SK-N-SH (cell line): ENCODE results near the gene RBM38. TPM values are rescaled to one million over a fixed set of nuclear protein-coding genes. Genes with fewer than 3 reads are reported as not detected.

Source experiments
- CTCF ChIA-PET: fragments of 300-600, 350-600 bp; formaldehyde crosslinking; extraction: SDS; loops from one replicate; lab custom pipeline; 2021; lab: Yijun Ruan, JAX
- POLR2A ChIA-PET: fragments of 350-600 bp; sonication (Branson Sonifier 250); formaldehyde crosslinking; extraction: SDS; loops from one replicate; lab custom pipeline; 2020; ENCODE audit warnings: antibody characterized with exemption, inconsistent platforms; lab: Yijun Ruan, JAX
- DNase-seq: peaks from one replicate; pipeline ENCODE4 v3.0.0; 2012
- H2AFZ ChIP-seq: fragments of 200-600 bp; sonication (generic); 2 replicates; pipeline ENCODE4 v1.8.1; 2016; ENCODE audit warnings: antibody characterized with exemption, mild to moderate bottlenecking, low read depth
- H3F3A ChIP-seq: fragments of 200-600 bp; sonication (generic); replicated peaks from 2 replicates; pipeline ENCODE3; 2016; ENCODE audit warnings: antibody characterized with exemption, mild to moderate bottlenecking; ENCODE audit not compliant: insufficient read depth
- H3K27ac ChIP-seq, 2 experiments: fragments of 200-500 bp in 1 of 2; fragments of 200-600 bp in 1 of 2; sonication (Bioruptor generic) in 1 of 2; sonication (generic), shearing (Covaris generic) in 1 of 2; 2 replicates each; pipeline versions ENCODE4 v1.5.1 to v1.6.1; 2014 to 2016; ENCODE audit warnings: low read depth in 2 of 2, inconsistent platforms in 1 of 2, low read length in 1 of 2, mild to moderate bottlenecking in 1 of 2, mixed read lengths in 1 of 2
- H3K27me3 ChIP-seq: fragments of 200-600 bp; sonication (generic), shearing (Covaris generic); 2 replicates; pipeline ENCODE4 v1.6.1; 2016; ENCODE audit warnings: mixed run types; ENCODE audit not compliant: insufficient read depth
- H3K36me3 ChIP-seq, 2 experiments: fragments of 200-500 bp in 1 of 2; fragments of 200-600 bp in 1 of 2; sonication (Bioruptor generic) in 1 of 2; sonication (generic) in 1 of 2; replicated peaks in 1 of 2; 2 replicates each; pipeline versions ENCODE3 to v1.5.1; 2014 to 2016; ENCODE audit warnings: low read length in 1 of 2, mild to moderate bottlenecking in 1 of 2; ENCODE audit not compliant: insufficient read depth in 2 of 2, control insufficient read depth in 1 of 2
- H3K4me1 ChIP-seq, 2 experiments: fragments of 200-500 bp in 1 of 2; fragments of 200-600 bp in 1 of 2; sonication (Bioruptor generic) in 1 of 2; sonication (generic), shearing (Covaris generic) in 1 of 2; 2 replicates each; pipeline versions ENCODE4 v1.5.1 to v1.6.1; 2014 to 2016; ENCODE audit warnings: low read depth in 1 of 2, low read length in 1 of 2, mixed run types in 1 of 2; ENCODE audit not compliant: insufficient read depth in 2 of 2, control insufficient read depth in 1 of 2
- H3K4me2 ChIP-seq: fragments of 200-600 bp; sonication (generic), shearing (Covaris generic); 2 replicates; pipeline ENCODE4 v1.6.1; 2017; ENCODE audit warnings: mixed run types
- H3K4me3 ChIP-seq, 2 experiments: fragments of 200-500 bp in 1 of 2; fragments of 200-600 bp in 1 of 2; sonication (Bioruptor generic) in 1 of 2; sonication (generic), shearing (Covaris generic) in 1 of 2; 2 replicates each; pipeline versions ENCODE4 v1.5.1 to v1.8.1; 2014 to 2016; ENCODE audit warnings: low read depth in 2 of 2, inconsistent platforms in 1 of 2, low read length in 1 of 2, mild to moderate bottlenecking in 1 of 2, mixed read lengths in 1 of 2, moderate library complexity in 1 of 2
- H3K79me2 ChIP-seq: fragments of 200-600 bp; sonication (generic); 2 replicates; pipeline ENCODE4 v1.8.1; 2017; ENCODE audit warnings: mild to moderate bottlenecking; ENCODE audit not compliant: insufficient read depth
- H3K9ac ChIP-seq: fragments of 200-600 bp; sonication (generic); 2 replicates; pipeline ENCODE4 v1.6.1; 2017; ENCODE audit warnings: mixed run types
- H3K9me2 ChIP-seq: fragments of 200-600 bp; sonication (generic); 2 replicates; pipeline ENCODE4 v1.6.1; 2017; ENCODE audit warnings: mixed run types
- H3K9me3 ChIP-seq: fragments of 200-600 bp; sonication (generic); 2 replicates; pipeline ENCODE4 v1.6.1; 2017; ENCODE audit warnings: mixed run types, mild to moderate bottlenecking, moderate library complexity
- H4K20me1 ChIP-seq: fragments of 200-600 bp; sonication (generic); 2 replicates; pipeline ENCODE4 v1.6.1; 2017; ENCODE audit warnings: mild to moderate bottlenecking, mixed run types; ENCODE audit not compliant: insufficient read depth
- CHD2 ChIP-seq: fragments of 150-350 bp; IDR thresholded peaks from 2 replicates; pipeline ENCODE4 v1.6.1; 2018; ENCODE audit warnings: low read length; ENCODE audit not compliant: partially characterized antibody
- EZH2phosphoT487 ChIP-seq: fragments of 200-600 bp; sonication (generic); IDR thresholded peaks from 2 replicates; pipeline ENCODE4 v1.6.1; 2017; ENCODE audit warnings: low read depth, mixed run types, mild to moderate bottlenecking, antibody characterized with exemption, moderate library complexity, borderline replicate concordance
- MEF2A ChIP-seq: IDR thresholded peaks from 2 replicates; pipeline ENCODE4 v1.4.0; 2012; ENCODE audit warnings: low read depth, borderline replicate concordance
- MXI1 ChIP-seq: IDR thresholded peaks from 2 replicates; pipeline ENCODE4 v1.6.1; 2012; ENCODE audit warnings: mild to moderate bottlenecking, low read depth, low read length, improper control_type of control experiment
- NFIC ChIP-seq: IDR thresholded peaks from 2 replicates; pipeline ENCODE4 v1.4.0; 2012; ENCODE audit warnings: borderline replicate concordance
- PBX3 ChIP-seq: IDR thresholded peaks from 2 replicates; pipeline ENCODE4; 2012
- RAD21 ChIP-seq: IDR thresholded peaks from 2 replicates; pipeline ENCODE4 v1.6.1; 2012; ENCODE audit warnings: mild to moderate bottlenecking, low read length
- RFX5 ChIP-seq: IDR thresholded peaks from 2 replicates; pipeline ENCODE4 v1.6.1; 2012; ENCODE audit warnings: mild to moderate bottlenecking, improper control_type of control experiment, low read length
- SMC3 ChIP-seq: IDR thresholded peaks from 2 replicates; pipeline ENCODE4 v1.6.1; 2012; ENCODE audit warnings: low read depth, low read length, improper control_type of control experiment
- TAF1 ChIP-seq: IDR thresholded peaks from 2 replicates; pipeline ENCODE4 v1.6.1; 2012; ENCODE audit warnings: low read depth, mild to moderate bottlenecking, low read length, moderate library complexity, borderline replicate concordance
- TCF12 ChIP-seq: IDR thresholded peaks from 2 replicates; pipeline ENCODE4 v1.4.0; 2012
- USF1 ChIP-seq: IDR thresholded peaks from 2 replicates; pipeline ENCODE4 v1.4.0; 2012; ENCODE audit warnings: low read depth, borderline replicate concordance
- YY1 ChIP-seq: IDR thresholded peaks from 2 replicates; pipeline ENCODE4 v1.4.0; 2012; ENCODE audit warnings: low read depth, mild to moderate bottlenecking
- WGBS: methylation state at CpG from one replicate; pipeline ENCODE4 v1.1.6; 2017; ENCODE audit warnings: low lambda C conversion rate; 5-methylcytosine and 5-hydroxymethylcytosine counted together
- polyA plus RNA-seq, 3 experiments: library from polyadenylated mRNA; depleted of rRNA; stranded (reverse); fragments of >200 nt; gene quantifications; 2 replicates each; pipeline ENCODE4 v1.2.3, GENCODE V29; 2012
- TF ChIP-seq, protein P1 (sequence below): fragments of 150-350 bp; IDR thresholded peaks from 2 replicates; pipeline ENCODE4 v1.6.1; 2016; ENCODE audit warnings: mild to moderate bottlenecking, low read depth, low read length
- TF ChIP-seq, protein P2 (sequence below): fragments of 150-350 bp; IDR thresholded peaks from 2 replicates; pipeline ENCODE4 v1.6.1; 2017; ENCODE audit warnings: antibody characterized with exemption, low read length, low read depth, borderline replicate concordance

The RBM38 gene
- polyA plus RNA-seq, 1 of the 3 experiments (the other 2 are of a cell fraction) = 11.5 TPM

DNA sequence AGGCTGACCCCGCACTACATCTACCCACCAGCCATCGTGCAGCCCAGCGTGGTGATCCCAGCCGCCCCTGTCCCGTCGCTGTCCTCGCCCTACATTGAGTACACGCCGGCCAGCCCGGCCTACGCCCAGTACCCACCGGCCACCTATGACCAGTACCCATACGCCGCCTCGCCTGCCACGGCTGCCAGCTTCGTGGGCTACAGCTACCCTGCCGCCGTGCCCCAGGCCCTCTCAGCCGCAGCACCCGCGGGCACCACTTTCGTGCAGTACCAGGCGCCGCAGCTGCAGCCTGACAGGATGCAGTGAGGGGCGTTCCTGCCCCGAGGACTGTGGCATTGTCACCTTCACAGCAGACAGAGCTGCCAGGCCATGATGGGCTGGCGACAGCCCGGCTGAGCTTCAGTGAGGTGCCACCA, 16.4 kb downstream of the RBM38 start:
- ChIA-PET CTCF (interaction anchor here (1.0 to 1.5 kb wide), 2 partner anchors 31 to 802 kb away, joined by 3 read pairs; no protein-coding TSS in a partner anchor), POLR2A (no interaction called here)
- Histone ChIP-seq H3K79me2 (no peaks in the 10 kb centered on the region), H3K9me3 (no peaks in the 10 kb centered on the region), H3K27me3 (no peaks in the 10 kb centered on the region), H3K4me2 (no peak overlapping the region), H4K20me1 (no peaks in the 10 kb centered on the region), H3K4me3 (no peak overlapping the region), H3K36me3 (peaks cover 0 to 33% of the 10 kb centered on the region in 2 experiments), H3K27ac (no peak overlapping the region), H2AFZ (no peak overlapping the region), H3K9me2 (no peaks in the 10 kb centered on the region), H3K9ac (no peak overlapping the region), H3F3A (no peaks in the 10 kb centered on the region), H3K4me1 (peaks cover 0 to 22% of the 10 kb centered on the region in 2 experiments; a peak in 1 of 4 replicates)
- 98% methylated on average over 22 of the region's 29 CpGs for WGBS
- no peak for DNase-seq
- TF ChIP-seq RAD21 = no peak
- TF ChIP-seq, protein P1, sequence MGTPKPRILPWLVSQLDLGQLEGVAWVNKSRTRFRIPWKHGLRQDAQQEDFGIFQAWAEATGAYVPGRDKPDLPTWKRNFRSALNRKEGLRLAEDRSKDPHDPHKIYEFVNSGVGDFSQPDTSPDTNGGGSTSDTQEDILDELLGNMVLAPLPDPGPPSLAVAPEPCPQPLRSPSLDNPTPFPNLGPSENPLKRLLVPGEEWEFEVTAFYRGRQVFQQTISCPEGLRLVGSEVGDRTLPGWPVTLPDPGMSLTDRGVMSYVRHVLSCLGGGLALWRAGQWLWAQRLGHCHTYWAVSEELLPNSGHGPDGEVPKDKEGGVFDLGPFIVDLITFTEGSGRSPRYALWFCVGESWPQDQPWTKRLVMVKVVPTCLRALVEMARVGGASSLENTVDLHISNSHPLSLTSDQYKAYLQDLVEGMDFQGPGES = no peak

DNA sequence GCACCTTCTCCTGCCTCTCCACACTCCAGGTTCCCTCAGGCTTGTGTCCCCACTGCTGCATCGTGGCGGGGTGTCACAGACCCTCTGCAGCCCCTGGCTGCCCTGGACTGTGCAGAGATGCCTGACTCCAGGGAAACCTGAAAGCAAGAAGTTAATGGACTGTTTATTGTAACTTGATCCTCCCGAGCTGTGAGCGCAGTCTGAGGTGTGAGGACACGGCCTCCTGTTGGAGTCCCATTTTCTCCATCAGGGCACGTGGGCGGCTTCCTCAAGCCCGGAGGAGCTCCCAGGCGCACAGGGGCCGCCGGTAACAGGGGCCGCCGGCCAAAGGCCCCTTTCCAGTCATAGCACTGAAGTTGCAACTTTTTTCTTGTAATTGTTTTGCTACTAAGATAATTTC, 16.9 kb downstream of the RBM38 start:
- H3K79me2 ChIP-seq = no peaks in the 10 kb centered on the region
- peaks cover 0 to 29% of the 10 kb centered on the region in 2 experiments for H3K36me3 ChIP-seq
- no peaks in the 10 kb centered on the region for H3K9me3 ChIP-seq
- 98% methylated on average over 9 of the region's 13 CpGs for WGBS
- H3K4me1 ChIP-seq = peaks cover 0 to 22% of the 10 kb centered on the region in 2 experiments; a peak in 1 of 4 replicates
- TF ChIP-seq NFIC = no peak
- no peak for TF ChIP-seq YY1
- TF ChIP-seq MXI1 = no peak
- TF ChIP-seq USF1 = no peak
- TF ChIP-seq SMC3 = no peak
- no peak for TF ChIP-seq RFX5
- no peak for TF ChIP-seq MEF2A
- TF ChIP-seq EZH2phosphoT487 = no peak
- TF ChIP-seq TCF12 = no peak
- no peak for TF ChIP-seq TAF1
- TF ChIP-seq PBX3 = no peak
- no peak for TF ChIP-seq CHD2
- TF ChIP-seq, protein P2, sequence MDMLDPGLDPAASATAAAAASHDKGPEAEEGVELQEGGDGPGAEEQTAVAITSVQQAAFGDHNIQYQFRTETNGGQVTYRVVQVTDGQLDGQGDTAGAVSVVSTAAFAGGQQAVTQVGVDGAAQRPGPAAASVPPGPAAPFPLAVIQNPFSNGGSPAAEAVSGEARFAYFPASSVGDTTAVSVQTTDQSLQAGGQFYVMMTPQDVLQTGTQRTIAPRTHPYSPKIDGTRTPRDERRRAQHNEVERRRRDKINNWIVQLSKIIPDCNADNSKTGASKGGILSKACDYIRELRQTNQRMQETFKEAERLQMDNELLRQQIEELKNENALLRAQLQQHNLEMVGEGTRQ = no peak
- H3K4me3 ChIP-seq = no peak overlapping the region
- H3K9ac ChIP-seq = no peak overlapping the region
- no peaks in the 10 kb centered on the region for H3K27me3 ChIP-seq
- no peaks in the 10 kb centered on the region for H3F3A ChIP-seq
- ChIA-PET POLR2A (no interaction called here), CTCF (interaction anchor here (1.0 to 1.5 kb wide), 2 partner anchors 31 to 801 kb away, joined by 3 read pairs; no protein-coding TSS in a partner anchor)
- H3K4me2 ChIP-seq = no peak overlapping the region
- H2AFZ ChIP-seq = no peak overlapping the region
- no peaks in the 10 kb centered on the region for H4K20me1 ChIP-seq
- no peaks in the 10 kb centered on the region for H3K9me2 ChIP-seq
- no peak overlapping the region; a peak in 1 of 4 replicates for H3K27ac ChIP-seq
- no peak for DNase-seq
